Panc1 (cell line): ENCODE data around the gene GALC.

Experiments used
- POLR2AphosphoS5 ChIP-seq: IDR thresholded peaks from 2 replicates; pipeline ENCODE4 v1.6.1; 2012; ENCODE audit warnings: mild to moderate bottlenecking, low read depth, low read length, moderate library complexity
- SIN3A ChIP-seq: IDR thresholded peaks from 2 replicates; pipeline ENCODE4 v1.6.1; 2012; ENCODE audit warnings: low read depth, mild to moderate bottlenecking, low read length, moderate library complexity, borderline replicate concordance; ENCODE audit not compliant: insufficient read depth
- TF ChIP-seq, protein P1 (sequence below): fragments of 450-650 bp; IDR thresholded peaks from 2 replicates; pipeline ENCODE4 v1.5.1; 2017; ENCODE audit warnings: mild to moderate bottlenecking

DNA sequence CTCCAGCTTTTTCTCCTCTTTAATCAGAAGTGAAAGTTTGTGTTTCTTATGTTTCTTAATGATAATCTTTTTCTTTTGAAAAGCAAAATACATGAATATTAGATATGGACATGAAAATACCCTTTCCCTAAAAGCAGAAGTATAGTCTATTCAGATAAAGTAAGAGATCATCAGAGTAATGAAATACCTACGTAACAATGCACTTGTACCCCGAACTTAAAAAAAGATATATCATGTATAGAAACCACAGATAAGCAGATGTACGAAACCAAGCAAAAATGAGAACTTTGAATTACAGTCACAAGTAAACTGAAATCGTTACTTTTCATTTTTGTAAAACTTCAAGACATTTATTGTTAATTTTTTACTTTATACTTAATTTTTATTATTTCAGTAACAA is 10.4 kb upstream of the GALC start:
- TF ChIP-seq, protein P1, sequence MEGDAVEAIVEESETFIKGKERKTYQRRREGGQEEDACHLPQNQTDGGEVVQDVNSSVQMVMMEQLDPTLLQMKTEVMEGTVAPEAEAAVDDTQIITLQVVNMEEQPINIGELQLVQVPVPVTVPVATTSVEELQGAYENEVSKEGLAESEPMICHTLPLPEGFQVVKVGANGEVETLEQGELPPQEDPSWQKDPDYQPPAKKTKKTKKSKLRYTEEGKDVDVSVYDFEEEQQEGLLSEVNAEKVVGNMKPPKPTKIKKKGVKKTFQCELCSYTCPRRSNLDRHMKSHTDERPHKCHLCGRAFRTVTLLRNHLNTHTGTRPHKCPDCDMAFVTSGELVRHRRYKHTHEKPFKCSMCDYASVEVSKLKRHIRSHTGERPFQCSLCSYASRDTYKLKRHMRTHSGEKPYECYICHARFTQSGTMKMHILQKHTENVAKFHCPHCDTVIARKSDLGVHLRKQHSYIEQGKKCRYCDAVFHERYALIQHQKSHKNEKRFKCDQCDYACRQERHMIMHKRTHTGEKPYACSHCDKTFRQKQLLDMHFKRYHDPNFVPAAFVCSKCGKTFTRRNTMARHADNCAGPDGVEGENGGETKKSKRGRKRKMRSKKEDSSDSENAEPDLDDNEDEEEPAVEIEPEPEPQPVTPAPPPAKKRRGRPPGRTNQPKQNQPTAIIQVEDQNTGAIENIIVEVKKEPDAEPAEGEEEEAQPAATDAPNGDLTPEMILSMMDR, result no peak
- no peak for TF ChIP-seq POLR2AphosphoS5
- no peak for TF ChIP-seq SIN3A
